ENCODE measurements around the gene ADH4.

GRCh38 chr4:99126376-99126775 lies 17.7 kb downstream of the ADH4 start:
- TF ChIP-seq, protein P1, sequence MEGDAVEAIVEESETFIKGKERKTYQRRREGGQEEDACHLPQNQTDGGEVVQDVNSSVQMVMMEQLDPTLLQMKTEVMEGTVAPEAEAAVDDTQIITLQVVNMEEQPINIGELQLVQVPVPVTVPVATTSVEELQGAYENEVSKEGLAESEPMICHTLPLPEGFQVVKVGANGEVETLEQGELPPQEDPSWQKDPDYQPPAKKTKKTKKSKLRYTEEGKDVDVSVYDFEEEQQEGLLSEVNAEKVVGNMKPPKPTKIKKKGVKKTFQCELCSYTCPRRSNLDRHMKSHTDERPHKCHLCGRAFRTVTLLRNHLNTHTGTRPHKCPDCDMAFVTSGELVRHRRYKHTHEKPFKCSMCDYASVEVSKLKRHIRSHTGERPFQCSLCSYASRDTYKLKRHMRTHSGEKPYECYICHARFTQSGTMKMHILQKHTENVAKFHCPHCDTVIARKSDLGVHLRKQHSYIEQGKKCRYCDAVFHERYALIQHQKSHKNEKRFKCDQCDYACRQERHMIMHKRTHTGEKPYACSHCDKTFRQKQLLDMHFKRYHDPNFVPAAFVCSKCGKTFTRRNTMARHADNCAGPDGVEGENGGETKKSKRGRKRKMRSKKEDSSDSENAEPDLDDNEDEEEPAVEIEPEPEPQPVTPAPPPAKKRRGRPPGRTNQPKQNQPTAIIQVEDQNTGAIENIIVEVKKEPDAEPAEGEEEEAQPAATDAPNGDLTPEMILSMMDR (conservative IDR thresholded peaks at IDR 0.05; ENCODE audit: low read depth, low read length): no peak
- no peak for TF ChIP-seq EZH2 (IDR thresholded peaks at IDR 0.05; ENCODE audit: low read length, unreplicated experiment)

All from PC-3 (cell line).